BJ (cell line): Measurements from ENCODE around the gene INKA2. TPM values are rescaled to one million over a fixed set of nuclear protein-coding genes. Genes with fewer than 3 reads are reported as not detected.
"Not testable (repeated sequence)": the region's sequence is repeated elsewhere in the genome, so short reads cannot be mapped to it uniquely, and the experiment has no call there.

Source experiments
- CTCF ChIA-PET: fragments of 350-600 bp; formaldehyde crosslinking; extraction: SDS; loops from one replicate; lab custom pipeline; 2021; ENCODE audit warnings: antibody characterized with exemption, inconsistent platforms; lab: Yijun Ruan, JAX
- POLR2A ChIA-PET: fragments of 300-600 bp; sonication (Branson Sonifier 250); formaldehyde crosslinking; extraction: SDS; loops from one replicate; lab custom pipeline; 2021; ENCODE audit warnings: antibody characterized with exemption; lab: Charles Lee
- DNase-seq: peaks from one replicate; pipeline ENCODE4 v3.0.0-alpha.2; 2011; ENCODE audit warnings: low read depth
- H3K27me3 ChIP-seq: 2 replicates; pipeline ENCODE4 v1.6.0; 2011; ENCODE audit warnings: low read length; ENCODE audit not compliant: control insufficient read depth, insufficient read depth
- H3K36me3 ChIP-seq: 2 replicates; pipeline ENCODE4 v1.5.1; 2011; ENCODE audit warnings: low read length; ENCODE audit not compliant: control insufficient read depth, insufficient read depth
- H3K4me3 ChIP-seq: 2 replicates; pipeline ENCODE4 v1.5.1; 2011; ENCODE audit warnings: low read depth, mild to moderate bottlenecking, control low read depth, low read length
- polyA plus RNA-seq: library from polyadenylated mRNA; depleted of rRNA; stranded (reverse); fragments of >200 nt; gene quantifications from 2 replicates; pipeline ENCODE4 v1.2.3, GENCODE V29; 2011
- TF ChIP-seq, protein P1 (sequence below): IDR thresholded peaks from 2 replicates; pipeline ENCODE4 v1.5.1; 2011; ENCODE audit warnings: low read depth, mild to moderate bottlenecking, control low read depth, inconsistent platforms, low read length, moderate library complexity; ENCODE audit not compliant: insufficient read depth

Gene INKA2
- polyA plus RNA-seq, 1 experiment = 2.3 TPM

DNA sequence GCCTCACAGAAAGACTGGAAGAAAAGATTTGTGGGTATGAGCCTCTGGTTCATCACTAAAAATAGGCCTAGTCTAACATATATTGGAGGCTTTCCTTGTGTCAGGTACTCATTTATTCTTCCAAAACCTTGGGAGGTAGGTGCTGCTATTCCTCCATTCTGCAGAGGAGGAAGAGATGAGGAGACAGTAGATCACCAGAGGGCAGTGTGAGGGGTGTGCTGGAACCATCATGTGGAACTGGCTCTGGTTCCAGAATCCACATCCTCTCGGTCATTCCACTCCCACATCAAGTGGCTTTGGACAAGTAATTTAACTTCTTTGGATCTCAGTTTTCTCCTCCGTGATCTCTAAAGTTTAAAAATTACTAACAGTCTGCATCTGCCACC lies 7.4 kb upstream of the INKA2 start:
- Histone ChIP-seq H3K27me3 (no peaks in the 10 kb centered on the region), H3K4me3 (no peak overlapping the region), H3K36me3 (no peaks in the 10 kb centered on the region)
- CTCF ChIA-PET = interaction anchor here (0.8 to 3.7 kb wide), 15 partner anchors 7 to 269 kb away, joined by 3 to 38 read pairs (median 4); partner anchors contain the start of gene INKA2
- DNase-seq = no peak
- POLR2A ChIA-PET = interaction anchor here (0.6 kb wide), 2 partner anchors 9 to 272 kb away, joined by 5 read pairs; partner anchors contain the start of gene DDX20
- TF ChIP-seq, protein P1, sequence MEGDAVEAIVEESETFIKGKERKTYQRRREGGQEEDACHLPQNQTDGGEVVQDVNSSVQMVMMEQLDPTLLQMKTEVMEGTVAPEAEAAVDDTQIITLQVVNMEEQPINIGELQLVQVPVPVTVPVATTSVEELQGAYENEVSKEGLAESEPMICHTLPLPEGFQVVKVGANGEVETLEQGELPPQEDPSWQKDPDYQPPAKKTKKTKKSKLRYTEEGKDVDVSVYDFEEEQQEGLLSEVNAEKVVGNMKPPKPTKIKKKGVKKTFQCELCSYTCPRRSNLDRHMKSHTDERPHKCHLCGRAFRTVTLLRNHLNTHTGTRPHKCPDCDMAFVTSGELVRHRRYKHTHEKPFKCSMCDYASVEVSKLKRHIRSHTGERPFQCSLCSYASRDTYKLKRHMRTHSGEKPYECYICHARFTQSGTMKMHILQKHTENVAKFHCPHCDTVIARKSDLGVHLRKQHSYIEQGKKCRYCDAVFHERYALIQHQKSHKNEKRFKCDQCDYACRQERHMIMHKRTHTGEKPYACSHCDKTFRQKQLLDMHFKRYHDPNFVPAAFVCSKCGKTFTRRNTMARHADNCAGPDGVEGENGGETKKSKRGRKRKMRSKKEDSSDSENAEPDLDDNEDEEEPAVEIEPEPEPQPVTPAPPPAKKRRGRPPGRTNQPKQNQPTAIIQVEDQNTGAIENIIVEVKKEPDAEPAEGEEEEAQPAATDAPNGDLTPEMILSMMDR = no peak

DNA sequence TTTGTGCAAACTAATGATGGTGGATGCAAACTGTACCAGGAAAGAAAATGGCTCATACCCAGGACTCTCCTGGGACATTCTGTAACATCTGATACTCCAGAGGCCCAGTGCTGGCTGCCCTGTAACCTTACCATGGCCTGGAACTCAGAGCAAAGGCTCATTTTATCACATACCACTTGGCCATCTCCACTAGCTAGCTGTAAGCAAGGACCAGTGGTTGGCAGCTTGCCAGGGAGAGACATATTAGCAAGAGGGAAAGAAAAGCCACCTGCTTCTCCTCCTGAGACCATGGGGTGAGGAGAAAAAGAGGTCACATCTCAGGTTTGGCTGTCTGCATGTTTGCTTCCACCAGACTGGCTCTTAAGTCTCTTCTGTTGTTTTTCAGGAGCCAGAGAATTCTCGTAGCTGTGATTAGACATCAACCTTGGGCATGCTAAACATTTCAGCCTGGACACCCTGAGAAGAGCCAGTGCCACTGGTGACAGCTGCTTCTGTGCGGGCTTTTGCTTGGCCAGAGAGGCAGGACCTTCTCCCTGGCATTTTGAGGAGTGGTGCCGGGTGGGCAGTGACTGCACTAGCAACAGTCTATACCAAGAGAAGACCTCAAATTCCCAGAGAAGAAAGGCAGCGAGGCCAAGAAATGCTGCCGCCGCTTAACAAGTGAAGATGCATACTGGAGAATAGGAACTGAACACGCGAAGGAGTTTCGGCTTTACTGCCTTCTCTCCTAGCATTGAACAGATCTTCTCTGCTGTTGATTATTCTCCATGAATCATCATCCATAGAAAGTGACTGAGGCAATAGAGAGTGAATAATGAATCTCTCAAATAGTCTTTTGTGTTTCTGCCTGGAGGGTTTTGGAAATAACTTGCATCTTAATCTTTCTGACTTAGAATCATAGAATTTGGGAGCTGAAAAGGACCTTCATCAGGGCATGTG lies 6.7 kb upstream of the INKA2 start:
- Histone ChIP-seq H3K36me3 (no peaks in the 10 kb centered on the region), H3K27me3 (no peaks in the 10 kb centered on the region), H3K4me3 (no peak overlapping the region)
- ChIA-PET POLR2A (interaction anchor here (0.6 kb wide), 1 partner anchor 10 kb away, joined by 5 read pairs; the partner anchor contains the start of gene DDX20), CTCF (interaction anchor here (0.9 to 3.7 kb wide), 9 partner anchors 8 to 269 kb away, joined by 3 to 38 read pairs (median 4); partner anchors contain the start of gene DDX20)
- TF ChIP-seq, protein P1 = no peak
- no peak for DNase-seq

DNA sequence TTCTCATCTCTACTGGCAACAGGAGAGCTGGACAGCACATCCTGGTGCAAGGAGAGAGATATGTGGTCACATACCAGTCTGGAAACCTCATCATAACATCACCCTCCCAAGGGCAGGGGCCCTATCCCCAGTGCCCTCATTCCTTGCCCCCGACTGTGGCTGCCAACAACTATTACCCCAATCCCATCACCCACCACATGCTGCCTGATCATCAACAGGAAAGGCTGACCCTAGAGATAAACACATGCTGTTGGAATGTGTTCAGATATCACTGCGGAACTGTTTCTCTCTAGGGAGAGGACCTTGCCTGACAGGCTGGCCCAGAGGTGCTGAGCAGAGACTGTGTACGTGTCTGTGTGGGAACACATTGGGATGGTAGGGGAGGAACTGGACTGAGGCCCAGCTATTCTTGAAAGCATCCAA lies 4.5 kb upstream of the INKA2 start:
- CTCF ChIA-PET = interaction anchor here (0.9 to 2.4 kb wide), 5 partner anchors 16 to 236 kb away, joined by 3 to 12 read pairs (median 7); no protein-coding TSS in a partner anchor
- POLR2A ChIA-PET = interaction anchor here (0.5 kb wide), 1 partner anchor 20 kb away, joined by 3 read pairs; no protein-coding TSS in a partner anchor
- DNase-seq = no peak
- no peak overlapping the region for H3K4me3 ChIP-seq
- TF ChIP-seq, protein P1 = no peak
- no peaks in the 10 kb centered on the region for H3K36me3 ChIP-seq
- H3K27me3 ChIP-seq = no peaks in the 10 kb centered on the region

DNA sequence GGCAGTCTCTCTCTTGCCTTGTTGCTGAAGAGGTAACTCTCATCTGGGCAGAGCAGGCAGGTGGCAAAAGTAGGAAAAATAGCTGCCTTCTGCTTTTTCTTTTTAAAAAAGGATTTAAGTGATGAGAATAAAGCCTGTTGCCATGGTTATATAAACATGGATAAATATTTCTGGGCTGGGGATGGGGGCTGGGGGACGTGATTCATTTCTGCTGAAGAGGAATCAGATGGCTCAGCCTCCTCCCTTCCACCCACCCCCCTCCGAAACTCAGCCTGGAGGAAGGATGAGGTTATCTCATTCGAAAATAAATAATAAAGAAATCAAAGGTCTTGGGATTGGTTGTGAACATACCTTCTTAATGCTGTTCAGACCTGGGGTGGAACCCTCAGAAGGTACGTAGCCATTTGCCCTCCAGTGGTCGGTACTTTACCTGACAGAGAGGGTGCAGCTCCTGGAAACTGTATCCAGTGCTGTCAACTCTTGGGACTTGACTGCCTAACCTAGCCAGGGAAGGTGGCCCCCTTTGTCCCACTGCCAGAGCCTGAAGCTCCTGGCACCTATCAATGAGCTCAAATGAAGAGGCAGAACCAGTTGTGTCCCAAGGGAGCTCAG lies 3.8 kb upstream of the INKA2 start:
- TF ChIP-seq, protein P1 = no peak

DNA sequence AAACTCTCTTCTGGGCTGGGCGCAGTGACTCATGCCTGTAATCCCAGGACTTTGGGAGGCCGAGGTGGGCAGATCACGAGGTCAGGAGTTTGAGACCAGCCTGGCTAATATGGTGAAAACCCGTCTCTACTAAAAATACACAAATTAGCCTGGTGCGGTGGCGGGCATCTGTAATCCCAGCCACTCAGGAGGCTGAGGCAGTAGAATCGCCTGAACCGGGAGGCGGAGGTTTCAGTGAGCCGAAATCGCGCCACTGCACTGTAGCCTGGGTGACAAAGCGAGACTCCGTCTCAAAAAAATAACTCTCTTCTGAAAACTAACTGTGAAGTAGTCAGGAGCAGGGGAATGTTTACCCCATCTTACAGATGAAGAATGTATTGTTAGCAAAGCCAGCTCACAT lies 3.1 kb upstream of the INKA2 start:
- POLR2A ChIA-PET, H3K27me3 ChIP-seq, H3K36me3 ChIP-seq, H3K4me3 ChIP-seq, DNase-seq: not testable (repeated sequence)
- CTCF ChIA-PET = interaction anchor here (1.0 to 2.4 kb wide), 3 partner anchors 25 to 260 kb away, joined by 3 to 12 read pairs (median 6); no protein-coding TSS in a partner anchor

More for the DNA sequence above, 3.8 kb upstream of the INKA2 start:
- no peak for DNase-seq
- POLR2A ChIA-PET = no interaction called here
- Histone ChIP-seq H3K27me3 (no peaks in the 10 kb centered on the region), H3K4me3 (no peak overlapping the region), H3K36me3 (no peaks in the 10 kb centered on the region)
- CTCF ChIA-PET = interaction anchor here (1.0 to 2.4 kb wide), 5 partner anchors 15 to 261 kb away, joined by 3 to 12 read pairs (median 7); no protein-coding TSS in a partner anchor
